Measurements from ENCODE around the gene PLA2G4E. TPM values are rescaled to one million over a fixed set of nuclear protein-coding genes. Genes with fewer than 3 reads are reported as not detected.

PLA2G4E gene
- total and polyA plus RNA-seq, 7 donors: 0.13 TPM; not detected in 6

DNA sequence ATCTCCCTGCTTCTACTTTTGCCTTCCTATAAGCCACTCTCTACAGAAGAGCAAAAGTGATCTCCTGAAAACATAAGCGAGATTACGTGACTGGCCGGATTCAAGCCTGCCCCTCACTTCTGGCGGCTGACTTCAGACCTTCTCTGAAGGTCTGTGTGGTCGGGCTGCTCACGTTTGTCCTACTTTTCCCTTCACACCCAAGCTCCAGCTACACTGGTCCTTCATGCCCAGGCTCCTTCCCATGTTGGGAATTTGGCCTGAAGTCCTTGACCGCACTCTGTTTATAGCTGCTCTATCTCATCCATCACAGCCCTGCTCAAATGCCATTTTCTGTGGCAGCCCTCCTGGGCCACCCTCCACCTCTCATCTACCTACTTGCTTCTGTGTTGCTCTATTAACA, 6.7 kb upstream of the PLA2G4E start:
- Histone ChIP-seq H3K27me3 (no peaks in the 10 kb centered on the region), H3K4me3 (no peak overlapping the region), H3K4me1 (no peaks in the 10 kb centered on the region), H3K9me3 (no peaks in the 10 kb centered on the region), H3K36me3 (no peaks in the 10 kb centered on the region), H3K27ac (no peak overlapping the region)
- intact Hi-C loops (cut with DNase I): no loop called here
- DNase-seq: no peak
- WGBS, 2 donors: 89 to 92% methylated on average over 7 of the region's 7 CpGs
- TF ChIP-seq POLR2AphosphoS5 (IDR thresholded peaks at IDR 0.05) (no peak), POLR2A (IDR thresholded peaks at IDR 0.05) (no peak)

DNA sequence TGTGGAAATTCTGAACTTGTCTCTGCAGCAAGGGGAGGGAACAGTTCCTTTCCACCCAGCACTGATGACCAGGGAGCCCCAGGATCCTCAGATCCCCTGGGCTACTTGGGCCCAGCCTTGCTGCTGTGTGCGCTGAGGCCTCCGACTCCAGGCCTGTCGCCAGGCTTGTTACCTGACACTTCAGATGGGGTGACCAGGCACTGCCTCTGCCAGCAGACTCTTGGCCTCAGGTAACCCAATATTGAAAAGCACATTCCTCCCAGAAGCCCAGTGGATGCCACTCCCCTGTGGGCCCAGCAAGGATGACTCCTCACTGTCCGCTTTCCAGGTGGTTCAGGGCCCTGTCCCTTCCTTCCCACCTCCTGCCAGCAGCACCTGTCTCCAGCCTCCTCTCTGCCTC, 3.5 kb upstream of the PLA2G4E start:
- H3K4me1 ChIP-seq: no peaks in the 10 kb centered on the region
- H3K27me3 ChIP-seq: no peaks in the 10 kb centered on the region
- no peak overlapping the region for H3K27ac ChIP-seq
- WGBS, 2 donors: 70 to 72% methylated on average over 4 of the region's 4 CpGs
- H3K9me3 ChIP-seq: no peaks in the 10 kb centered on the region
- TF ChIP-seq, protein P1, sequence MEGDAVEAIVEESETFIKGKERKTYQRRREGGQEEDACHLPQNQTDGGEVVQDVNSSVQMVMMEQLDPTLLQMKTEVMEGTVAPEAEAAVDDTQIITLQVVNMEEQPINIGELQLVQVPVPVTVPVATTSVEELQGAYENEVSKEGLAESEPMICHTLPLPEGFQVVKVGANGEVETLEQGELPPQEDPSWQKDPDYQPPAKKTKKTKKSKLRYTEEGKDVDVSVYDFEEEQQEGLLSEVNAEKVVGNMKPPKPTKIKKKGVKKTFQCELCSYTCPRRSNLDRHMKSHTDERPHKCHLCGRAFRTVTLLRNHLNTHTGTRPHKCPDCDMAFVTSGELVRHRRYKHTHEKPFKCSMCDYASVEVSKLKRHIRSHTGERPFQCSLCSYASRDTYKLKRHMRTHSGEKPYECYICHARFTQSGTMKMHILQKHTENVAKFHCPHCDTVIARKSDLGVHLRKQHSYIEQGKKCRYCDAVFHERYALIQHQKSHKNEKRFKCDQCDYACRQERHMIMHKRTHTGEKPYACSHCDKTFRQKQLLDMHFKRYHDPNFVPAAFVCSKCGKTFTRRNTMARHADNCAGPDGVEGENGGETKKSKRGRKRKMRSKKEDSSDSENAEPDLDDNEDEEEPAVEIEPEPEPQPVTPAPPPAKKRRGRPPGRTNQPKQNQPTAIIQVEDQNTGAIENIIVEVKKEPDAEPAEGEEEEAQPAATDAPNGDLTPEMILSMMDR (IDR thresholded peaks at IDR 0.05): no peak
- TF ChIP-seq EP300 (IDR thresholded peaks at IDR 0.05): no peak
- TF ChIP-seq POLR2A (IDR thresholded peaks at IDR 0.05): no peak
- no peak for TF ChIP-seq POLR2AphosphoS5 (IDR thresholded peaks at IDR 0.05)
- no peak overlapping the region for H3K4me3 ChIP-seq
- intact Hi-C loops (cut with DNase I): no loop called here
- no peaks in the 10 kb centered on the region for H3K36me3 ChIP-seq
- DNase-seq: peak; percentile 22

DNA sequence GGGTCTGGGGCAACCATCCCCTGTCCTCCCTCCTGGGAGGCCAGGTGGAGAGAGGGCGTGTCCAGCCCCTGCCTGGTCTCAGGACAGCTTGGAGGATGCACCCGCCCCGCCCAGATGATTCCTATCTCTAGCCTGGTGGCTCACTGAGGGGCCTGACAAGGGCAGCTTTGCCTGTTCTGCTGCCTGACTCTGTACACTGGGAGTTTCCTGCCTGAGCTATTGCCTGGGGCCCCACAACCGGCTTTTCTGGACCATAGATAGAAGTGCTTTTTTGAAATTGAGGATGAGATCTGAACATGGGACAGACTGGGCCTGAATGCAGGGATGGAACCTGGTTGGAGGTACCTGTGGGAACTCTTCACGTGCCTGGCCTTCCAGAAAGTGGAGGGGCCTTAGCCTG, 751 bp upstream of the PLA2G4E start:
- H3K27ac ChIP-seq: no peak overlapping the region
- TF ChIP-seq, protein P1 (IDR thresholded peaks at IDR 0.05): no peak
- no peak for TF ChIP-seq POLR2AphosphoS5 (IDR thresholded peaks at IDR 0.05)
- no peak for TF ChIP-seq POLR2A (IDR thresholded peaks at IDR 0.05)
- no peak for TF ChIP-seq EP300 (IDR thresholded peaks at IDR 0.05)
- DNase-seq: no peak
- H3K4me3 ChIP-seq: no peak overlapping the region
- H3K27me3 ChIP-seq: no peaks in the 10 kb centered on the region
- intact Hi-C loops (cut with DNase I): no loop called here
- 92 to 93% methylated on average over 5 of the region's 5 CpGs for WGBS, 2 donors
- H3K9me3 ChIP-seq: no peaks in the 10 kb centered on the region
- no peaks in the 10 kb centered on the region for H3K4me1 ChIP-seq
- no peaks in the 10 kb centered on the region for H3K36me3 ChIP-seq

DNA sequence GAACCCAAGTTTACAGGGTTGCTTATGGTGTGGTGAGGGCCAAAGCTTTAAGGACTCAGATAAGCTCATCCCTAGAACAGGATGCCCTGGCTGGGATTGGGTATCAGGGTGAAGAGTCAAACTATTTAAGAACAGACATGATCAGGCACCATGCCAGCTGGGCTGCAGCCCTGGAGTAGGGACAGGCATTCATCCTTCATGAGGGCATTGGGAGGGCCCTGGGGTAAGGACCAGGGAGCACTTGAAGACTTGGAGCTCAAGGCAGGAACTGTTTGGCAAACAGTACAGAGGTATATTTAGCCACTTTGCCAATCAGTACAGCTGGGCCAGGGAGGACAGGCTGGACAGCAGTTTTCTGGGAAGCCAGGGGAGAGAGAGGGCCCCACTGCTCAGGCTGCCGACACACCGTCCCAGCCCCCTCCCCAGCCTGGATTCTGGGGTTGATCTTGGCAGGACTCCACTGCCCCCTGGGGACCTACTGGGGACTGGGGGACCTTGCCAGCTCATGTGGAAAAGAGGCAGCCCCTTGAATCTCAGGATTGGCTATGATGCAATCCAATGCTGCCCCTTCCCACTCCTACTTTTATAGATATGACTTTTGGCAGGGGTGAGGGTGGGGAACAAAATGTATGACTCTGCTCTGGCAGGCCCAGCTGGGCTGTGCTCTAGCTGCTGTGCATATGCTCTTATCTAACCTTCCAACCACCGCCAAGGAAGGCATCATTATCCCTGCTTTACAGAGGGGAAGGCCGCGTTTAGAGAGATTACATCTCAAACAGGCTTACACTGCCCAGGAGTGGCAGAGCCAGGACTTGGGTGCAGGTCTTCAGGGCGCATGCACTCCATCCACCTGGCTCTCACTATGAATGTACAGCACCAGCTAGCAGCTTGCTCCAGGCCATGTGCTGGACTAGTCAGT, 2.3 kb downstream of the PLA2G4E start:
- no peaks in the 10 kb centered on the region for H3K9me3 ChIP-seq
- H3K36me3 ChIP-seq: no peaks in the 10 kb centered on the region
- no peaks in the 10 kb centered on the region for H3K27me3 ChIP-seq
- no peak for TF ChIP-seq EP300 (IDR thresholded peaks at IDR 0.05)
- TF ChIP-seq, protein P1 (IDR thresholded peaks at IDR 0.05): no peak
- TF ChIP-seq POLR2A (IDR thresholded peaks at IDR 0.05): no peak
- TF ChIP-seq POLR2AphosphoS5 (IDR thresholded peaks at IDR 0.05): no peak
- H3K4me1 ChIP-seq: no peaks in the 10 kb centered on the region
- H3K27ac ChIP-seq: no peak overlapping the region
- DNase-seq: peak; percentile 60
- 62 to 70% methylated on average over 6 of the region's 6 CpGs for WGBS, 2 donors
- intact Hi-C loops (cut with DNase I): no loop called here
- no peak overlapping the region for H3K4me3 ChIP-seq

DNA sequence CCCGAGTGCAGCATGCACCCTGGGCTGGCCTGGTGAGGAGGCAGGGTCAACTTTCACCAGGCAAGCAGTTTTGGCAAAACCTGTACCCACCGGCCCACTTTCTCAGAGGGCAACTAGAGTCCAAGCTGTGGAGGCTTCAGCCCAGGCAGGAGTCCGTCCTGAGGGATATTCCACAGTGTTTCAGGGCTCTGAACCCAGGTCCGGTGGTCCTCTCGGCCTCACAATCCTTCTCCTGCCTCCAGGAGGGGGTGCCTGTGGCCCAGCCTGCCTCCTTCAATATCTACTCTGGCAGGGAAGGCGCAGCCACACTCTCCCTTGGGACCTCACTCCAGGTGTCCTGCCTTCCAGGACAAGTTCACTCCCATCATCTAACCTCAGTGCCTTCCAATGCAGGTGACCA, 3.9 kb downstream of the PLA2G4E start:
- Histone ChIP-seq H3K4me1 (no peaks in the 10 kb centered on the region), H3K36me3 (no peaks in the 10 kb centered on the region), H3K27ac (no peak overlapping the region), H3K4me3 (no peak overlapping the region), H3K9me3 (no peaks in the 10 kb centered on the region), H3K27me3 (no peaks in the 10 kb centered on the region)
- WGBS, 2 donors: 87 to 88% methylated on average over 6 of the region's 6 CpGs
- TF ChIP-seq POLR2AphosphoS5 (IDR thresholded peaks at IDR 0.05) (no peak), EP300 (IDR thresholded peaks at IDR 0.05) (no peak), POLR2A (IDR thresholded peaks at IDR 0.05) (no peak)
- TF ChIP-seq, protein P1 (IDR thresholded peaks at IDR 0.05): no peak
- peak; percentile 28 for DNase-seq
- intact Hi-C loops (cut with DNase I): no loop called here
